ENCODE measurements around the gene ADPRHL1. TPM values are rescaled to one million over a fixed set of nuclear protein-coding genes. Genes with fewer than 3 reads are reported as not detected.
"Not testable (repeated sequence)": the region's sequence is repeated elsewhere in the genome, so short reads cannot be mapped to it uniquely, and the experiment has no call there.

Gene ADPRHL1
- total RNA-seq, 2 experiments from 2014 or later, result 0.42 to 0.47 TPM

- Mint-ChIP-seq H3K27me3 (peaks cover 8% of the 10 kb centered on the region), H3K4me1 (ENCODE audit: low read depth) (peaks cover 29% of the 10 kb centered on the region), H3K36me3 (ENCODE audit: low read depth) (no peaks in the 10 kb centered on the region), H3K9me3 (peaks cover 7% of the 10 kb centered on the region), H3K4me3 (no peak overlapping the region), H3K27ac (peak overlapping the region; percentile 80)
- H3K4me1 ChIP-seq (ENCODE audit: insufficient read depth, low read length), result no peaks in the 10 kb centered on the region
- DNase-seq, result no peak
- no peak overlapping the region for H3K27ac ChIP-seq (ENCODE audit: low read depth in 1 of 2, low read length in 2 of 2)
- POLR2A ChIA-PET, result no interaction called here
- TF ChIP-seq CTCF (IDR thresholded peaks at IDR 0.05), result no peak
- ATAC-seq (ENCODE audit: poor library complexity), result no peak
- H3K9me3 ChIP-seq (ENCODE audit: control insufficient read depth in 1 of 2, insufficient read depth in 1 of 2, low read length in 2 of 2), result peaks cover 3 to 13% of the 10 kb centered on the region in 2 experiments
- intact Hi-C loops (cut with DNase I, micrococcal nuclease), result no loop called here
- H3K4me3 ChIP-seq (ENCODE audit: low read length), result no peak overlapping the region
- H3K36me3 ChIP-seq (ENCODE audit: insufficient read depth, low read length), result no peaks in the 10 kb centered on the region
- H3K27me3 ChIP-seq (ENCODE audit: control insufficient read depth in 1 of 2, insufficient read depth in 2 of 2, low read length in 2 of 2), result no peaks in the 10 kb centered on the region
- CTCF ChIA-PET, result no interaction called here
Observed at GRCh38 chr13:113387396-113387795, 65.9 kb downstream of the ADPRHL1 start.

- Mint-ChIP-seq H3K36me3 (ENCODE audit: low read depth) (no peaks in the 10 kb centered on the region), H3K4me3 (no peak overlapping the region), H3K27me3 (peaks cover 16% of the 10 kb centered on the region), H3K4me1 (ENCODE audit: low read depth) (peaks cover 29% of the 10 kb centered on the region), H3K27ac (no peak overlapping the region), H3K9me3 (peaks cover 8% of the 10 kb centered on the region)
- Histone ChIP-seq H3K9me3 (ENCODE audit: control insufficient read depth in 1 of 2, insufficient read depth in 1 of 2, low read length in 2 of 2) (peaks cover 0 to 8% of the 10 kb centered on the region in 2 experiments), H3K27me3 (ENCODE audit: control insufficient read depth in 1 of 2, insufficient read depth in 2 of 2, low read length in 2 of 2) (no peaks in the 10 kb centered on the region), H3K27ac (ENCODE audit: low read depth in 1 of 2, low read length in 2 of 2) (no peak overlapping the region), H3K4me1 (ENCODE audit: insufficient read depth, low read length) (no peaks in the 10 kb centered on the region), H3K36me3 (ENCODE audit: insufficient read depth, low read length) (no peaks in the 10 kb centered on the region), H3K4me3 (ENCODE audit: low read length) (no peak overlapping the region)
- CTCF ChIA-PET, result no interaction called here
- no peak for TF ChIP-seq CTCF (IDR thresholded peaks at IDR 0.05)
- POLR2A ChIA-PET, result no interaction called here
- intact Hi-C loops (cut with DNase I, micrococcal nuclease), result no loop called here
- no peak for ATAC-seq (ENCODE audit: poor library complexity)
- no peak for DNase-seq
Observed at GRCh38 chr13:113383089-113383488, 70.2 kb downstream of the ADPRHL1 start.

DNA sequence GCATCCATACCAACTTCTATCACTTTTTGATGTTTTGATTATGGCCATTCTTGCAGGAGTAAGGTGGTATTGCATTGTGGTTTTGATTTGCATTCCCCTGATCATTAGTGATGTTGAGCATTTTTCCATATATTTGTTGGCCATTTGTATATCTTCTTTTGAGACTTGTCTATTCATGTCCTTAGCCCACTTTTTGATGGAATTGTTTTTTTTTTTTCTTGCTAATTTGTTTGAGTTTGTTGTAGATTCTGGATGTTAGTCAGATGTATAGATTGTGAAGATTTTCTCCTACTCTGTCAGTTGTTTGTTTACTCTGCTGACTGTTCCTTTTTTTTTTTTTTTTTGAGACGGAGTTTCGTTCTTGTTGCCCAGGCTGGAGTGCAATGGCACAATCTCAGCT, 70.7 kb downstream of the ADPRHL1 start:
- H3K9me3 Mint-ChIP-seq; H3K36me3 Mint-ChIP-seq (ENCODE audit: low read depth); intact Hi-C loops (cut with DNase I, micrococcal nuclease); H3K4me3 Mint-ChIP-seq; H3K36me3 ChIP-seq (ENCODE audit: insufficient read depth, low read length); H3K4me1 ChIP-seq (ENCODE audit: insufficient read depth, low read length); H3K27ac Mint-ChIP-seq; H3K27me3 ChIP-seq (ENCODE audit: control insufficient read depth in 1 of 2, insufficient read depth in 2 of 2, low read length in 2 of 2); POLR2A ChIA-PET; H3K9me3 ChIP-seq (ENCODE audit: control insufficient read depth in 1 of 2, insufficient read depth in 1 of 2, low read length in 2 of 2); CTCF ChIA-PET; H3K27ac ChIP-seq (ENCODE audit: low read depth in 1 of 2, low read length in 2 of 2); ATAC-seq (ENCODE audit: poor library complexity); DNase-seq; H3K4me3 ChIP-seq (ENCODE audit: low read length): not testable (repeated sequence)
- H3K4me1 Mint-ChIP-seq (ENCODE audit: low read depth), result peaks cover 29% of the 10 kb centered on the region
- peaks cover 19% of the 10 kb centered on the region for H3K27me3 Mint-ChIP-seq

- H3K4me1 ChIP-seq (ENCODE audit: insufficient read depth, low read length), result no peaks in the 10 kb centered on the region
- H3K27me3 ChIP-seq (ENCODE audit: control insufficient read depth in 1 of 2, insufficient read depth in 2 of 2, low read length in 2 of 2), result no peaks in the 10 kb centered on the region
- peaks cover 0 to 5% of the 10 kb centered on the region in 2 experiments for H3K9me3 ChIP-seq (ENCODE audit: control insufficient read depth in 1 of 2, insufficient read depth in 1 of 2, low read length in 2 of 2)
- Mint-ChIP-seq H3K27ac (no peak overlapping the region), H3K36me3 (ENCODE audit: low read depth) (no peaks in the 10 kb centered on the region), H3K27me3 (peaks cover 19% of the 10 kb centered on the region), H3K4me1 (ENCODE audit: low read depth) (peaks cover 6% of the 10 kb centered on the region), H3K9me3 (peaks cover 7% of the 10 kb centered on the region), H3K4me3 (no peak overlapping the region)
- H3K4me3 ChIP-seq (ENCODE audit: low read length), result no peak overlapping the region
- no peak for TF ChIP-seq CTCF (IDR thresholded peaks at IDR 0.05)
- intact Hi-C loops (cut with DNase I, micrococcal nuclease), result no loop called here
- no peak overlapping the region for H3K27ac ChIP-seq (ENCODE audit: low read depth in 1 of 2, low read length in 2 of 2)
- CTCF ChIA-PET, result no interaction called here
- ATAC-seq (ENCODE audit: poor library complexity) (no peak), DNase-seq (no peak)
- no peaks in the 10 kb centered on the region for H3K36me3 ChIP-seq (ENCODE audit: insufficient read depth, low read length)
- POLR2A ChIA-PET, result no interaction called here
Observed at GRCh38 chr13:113378825-113379224, 74.5 kb downstream of the ADPRHL1 start.

All from CD4-positive, alpha-beta T cell (primary cell).